Epithelial cell of esophagus (primary cell): ENCODE measurements around the gene ZFY.

ENCODE experiments used
- DNase-seq: peaks from one replicate; pipeline ENCODE4 v3.0.0; 2010; ENCODE audit warnings: low read depth
- H3K4me3 ChIP-seq: 2 replicates; pipeline ENCODE4 v1.5.1; 2011; ENCODE audit warnings: mild to moderate bottlenecking, low read length, control low read depth
- TF ChIP-seq, protein P1 (sequence below): IDR thresholded peaks from 2 replicates; pipeline ENCODE4 v1.5.1; 2011; ENCODE audit warnings: low read depth, mild to moderate bottlenecking, low read length, control low read depth, inconsistent platforms; ENCODE audit not compliant: insufficient read depth; ENCODE audit errors: missing control alignments

ZFY gene

DNA sequence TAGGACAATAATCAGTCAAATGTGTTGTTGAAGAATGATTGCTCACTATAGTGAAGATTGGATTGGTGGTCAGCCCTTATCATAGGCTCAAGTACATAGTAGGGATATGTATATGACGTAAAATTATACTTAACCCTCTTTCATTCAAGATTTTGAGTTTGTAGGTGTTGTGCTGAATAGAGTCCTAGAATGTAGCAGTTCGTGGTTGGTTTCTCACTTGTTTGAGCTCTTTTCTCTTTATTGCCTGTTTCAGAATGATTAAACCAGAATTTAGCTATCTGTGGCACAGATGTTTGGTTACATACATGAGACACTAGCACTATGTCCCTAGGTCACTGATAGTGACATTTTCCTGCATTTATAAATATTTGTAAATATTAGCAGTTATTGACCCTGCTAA lies 15.5 kb downstream of the ZFY start:
- DNase-seq = no peak
- TF ChIP-seq, protein P1, sequence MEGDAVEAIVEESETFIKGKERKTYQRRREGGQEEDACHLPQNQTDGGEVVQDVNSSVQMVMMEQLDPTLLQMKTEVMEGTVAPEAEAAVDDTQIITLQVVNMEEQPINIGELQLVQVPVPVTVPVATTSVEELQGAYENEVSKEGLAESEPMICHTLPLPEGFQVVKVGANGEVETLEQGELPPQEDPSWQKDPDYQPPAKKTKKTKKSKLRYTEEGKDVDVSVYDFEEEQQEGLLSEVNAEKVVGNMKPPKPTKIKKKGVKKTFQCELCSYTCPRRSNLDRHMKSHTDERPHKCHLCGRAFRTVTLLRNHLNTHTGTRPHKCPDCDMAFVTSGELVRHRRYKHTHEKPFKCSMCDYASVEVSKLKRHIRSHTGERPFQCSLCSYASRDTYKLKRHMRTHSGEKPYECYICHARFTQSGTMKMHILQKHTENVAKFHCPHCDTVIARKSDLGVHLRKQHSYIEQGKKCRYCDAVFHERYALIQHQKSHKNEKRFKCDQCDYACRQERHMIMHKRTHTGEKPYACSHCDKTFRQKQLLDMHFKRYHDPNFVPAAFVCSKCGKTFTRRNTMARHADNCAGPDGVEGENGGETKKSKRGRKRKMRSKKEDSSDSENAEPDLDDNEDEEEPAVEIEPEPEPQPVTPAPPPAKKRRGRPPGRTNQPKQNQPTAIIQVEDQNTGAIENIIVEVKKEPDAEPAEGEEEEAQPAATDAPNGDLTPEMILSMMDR = no peak
- H3K4me3 ChIP-seq = no peak overlapping the region

DNA sequence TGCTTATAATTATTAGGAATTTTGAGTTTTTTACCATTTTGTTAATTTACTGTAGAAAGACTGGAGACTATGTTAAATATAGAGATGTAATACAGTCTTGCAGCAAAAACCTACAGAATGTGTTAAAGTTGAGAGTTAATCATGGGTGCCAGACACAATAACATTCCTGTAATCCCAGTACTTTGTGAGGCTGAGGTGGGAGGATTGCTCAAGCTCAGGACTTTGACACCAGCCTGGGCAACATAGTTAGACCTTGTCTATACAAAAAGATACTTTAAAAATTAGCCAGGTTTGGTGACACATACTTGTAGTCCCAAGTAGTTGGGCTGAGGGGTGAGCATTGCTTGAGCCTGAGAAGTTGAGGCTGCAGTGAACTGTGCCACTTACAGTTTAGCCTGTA lies 17.7 kb downstream of the ZFY start:
- DNase-seq = no peak
- TF ChIP-seq, protein P1 = no peak
- H3K4me3 ChIP-seq = no peak overlapping the region

DNA sequence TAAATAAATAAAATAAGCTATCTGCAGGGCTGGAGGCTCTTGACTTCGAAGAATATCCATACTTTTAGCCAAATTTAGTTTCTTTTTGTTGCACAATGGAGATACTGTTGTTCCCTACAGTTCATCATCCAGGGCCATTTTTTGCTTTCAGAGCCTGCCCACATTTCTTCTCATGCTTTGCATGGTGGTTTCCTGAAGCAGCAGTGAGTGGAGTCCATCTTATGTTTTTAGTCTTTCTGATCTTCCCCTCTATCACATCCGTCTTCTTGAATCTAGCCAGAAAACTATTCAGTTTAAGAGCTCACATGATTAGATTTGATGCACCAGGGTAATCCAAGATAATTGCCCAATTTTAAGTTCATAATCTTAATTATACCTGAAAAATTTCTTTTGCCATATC lies 19.6 kb downstream of the ZFY start:
- DNase-seq = no peak
- no peak overlapping the region for H3K4me3 ChIP-seq
- TF ChIP-seq, protein P1 = no peak

DNA sequence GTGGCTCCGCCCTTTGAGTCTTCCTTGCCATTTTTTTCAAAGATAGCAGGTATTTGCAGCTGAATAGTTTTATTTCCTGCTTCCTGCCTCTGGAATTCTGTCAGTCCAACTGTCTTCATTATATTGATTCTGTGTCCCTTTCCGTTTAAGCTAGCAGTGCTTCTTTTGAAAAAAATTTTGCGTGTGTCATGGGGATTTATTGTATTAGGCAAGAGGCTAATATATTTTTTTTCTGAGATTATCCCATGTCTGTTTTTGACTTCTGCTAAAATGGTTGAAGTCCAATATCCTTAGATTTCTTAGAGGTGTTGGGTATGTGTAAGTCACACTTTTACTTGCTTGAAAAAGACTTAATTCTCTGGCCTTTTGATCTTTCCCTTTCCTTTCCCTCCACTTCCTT lies 20.4 kb downstream of the ZFY start:
- no peak for DNase-seq
- TF ChIP-seq, protein P1 = no peak
- no peak overlapping the region for H3K4me3 ChIP-seq

DNA sequence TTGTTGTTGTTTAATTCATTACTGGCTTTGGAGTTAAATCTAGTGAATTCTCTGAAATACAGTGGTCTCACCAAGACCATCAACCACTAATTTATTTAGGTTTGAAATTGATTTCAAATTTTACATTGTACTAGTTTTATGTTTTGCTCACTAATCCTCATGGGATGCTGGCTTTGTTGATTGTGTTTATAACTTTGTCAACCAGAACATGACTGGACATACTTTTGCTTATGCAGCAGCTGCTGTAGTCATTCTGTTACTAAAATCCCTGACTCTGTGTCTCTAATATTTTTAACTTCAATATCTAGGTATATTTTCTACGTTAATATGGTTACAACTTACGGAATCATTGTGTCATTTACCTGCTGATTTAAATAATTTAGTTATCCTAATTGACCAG lies 26.9 kb downstream of the ZFY start:
- no peak overlapping the region for H3K4me3 ChIP-seq
- DNase-seq = no peak
- TF ChIP-seq, protein P1 = no peak

DNA sequence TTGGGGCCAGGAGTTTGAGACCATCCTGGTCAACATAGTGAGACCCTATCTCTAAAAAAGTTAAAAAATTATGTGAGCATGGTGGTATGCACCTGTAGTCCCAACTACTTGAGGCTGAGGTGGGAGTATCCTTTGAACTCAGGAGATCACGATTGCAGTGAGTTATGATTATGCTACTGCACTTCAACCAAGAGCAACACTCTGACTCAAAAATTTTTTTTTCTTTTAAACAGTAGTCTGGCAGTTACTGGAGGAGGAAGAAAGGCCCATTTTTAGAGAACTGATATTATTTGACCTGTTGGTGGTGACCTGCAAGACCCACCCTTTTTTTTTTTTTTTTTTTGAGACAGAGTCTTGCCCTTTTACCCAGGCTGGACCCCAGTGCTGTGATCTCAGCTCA lies 29.6 kb downstream of the ZFY start:
- TF ChIP-seq, protein P1 = no peak
- DNase-seq = no peak
- no peak overlapping the region for H3K4me3 ChIP-seq

DNA sequence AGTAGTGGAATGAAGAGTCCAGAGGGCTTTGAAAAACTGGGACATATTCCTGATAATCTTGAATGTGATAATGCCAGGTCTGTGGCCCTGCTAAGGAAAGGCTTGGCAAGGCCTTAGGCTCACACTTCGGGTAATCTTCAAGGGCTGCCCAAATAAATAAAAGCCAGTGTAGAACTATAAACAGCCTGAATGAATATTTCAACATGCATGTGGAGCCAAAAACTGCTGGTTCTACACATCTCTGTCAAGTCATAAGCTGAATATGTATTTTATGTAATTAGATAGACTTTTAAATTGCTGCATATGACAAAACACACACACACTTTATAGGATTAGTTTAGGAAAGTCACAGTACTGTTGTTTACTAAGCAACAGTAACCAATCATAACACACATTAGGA lies 30.4 kb downstream of the ZFY start:
- TF ChIP-seq, protein P1 = no peak
- no peak for DNase-seq
- no peak overlapping the region for H3K4me3 ChIP-seq
